CD4-positive, alpha-beta T cell treated with Interleukin-4 for 4 hours (primary cell): ENCODE data around the gene PRKCZ.
A peak's percentile ranks its signal among the peaks of the same experiment; 100 is the strongest.

Experiments
- DNase-seq: peaks from one replicate; pipeline ENCODE4 v3.0.0-alpha.2; 2020

The PRKCZ gene

DNA sequence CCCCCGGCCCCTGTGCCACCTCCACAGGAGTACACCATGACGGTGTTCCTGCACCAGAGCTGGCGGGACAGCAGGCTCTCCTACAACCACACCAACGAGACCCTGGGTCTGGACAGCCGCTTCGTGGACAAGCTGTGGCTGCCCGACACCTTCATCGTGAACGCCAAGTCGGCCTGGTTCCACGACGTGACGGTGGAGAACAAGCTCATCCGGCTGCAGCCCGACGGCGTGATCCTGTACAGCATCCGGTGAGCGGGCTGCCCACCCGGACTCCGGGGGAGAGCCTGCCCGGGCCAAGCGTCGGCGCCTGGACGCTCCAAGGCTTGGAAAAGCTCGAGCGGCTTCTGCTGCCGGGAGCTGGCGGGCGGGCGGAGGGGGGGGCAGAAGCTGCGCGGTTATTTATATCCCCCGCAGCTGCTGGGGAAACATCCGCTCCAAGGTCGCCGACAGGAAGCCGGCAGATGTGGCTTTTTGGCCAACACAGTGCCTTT is 24.7 kb upstream of the PRKCZ start:
- DNase-seq = no peak

DNA sequence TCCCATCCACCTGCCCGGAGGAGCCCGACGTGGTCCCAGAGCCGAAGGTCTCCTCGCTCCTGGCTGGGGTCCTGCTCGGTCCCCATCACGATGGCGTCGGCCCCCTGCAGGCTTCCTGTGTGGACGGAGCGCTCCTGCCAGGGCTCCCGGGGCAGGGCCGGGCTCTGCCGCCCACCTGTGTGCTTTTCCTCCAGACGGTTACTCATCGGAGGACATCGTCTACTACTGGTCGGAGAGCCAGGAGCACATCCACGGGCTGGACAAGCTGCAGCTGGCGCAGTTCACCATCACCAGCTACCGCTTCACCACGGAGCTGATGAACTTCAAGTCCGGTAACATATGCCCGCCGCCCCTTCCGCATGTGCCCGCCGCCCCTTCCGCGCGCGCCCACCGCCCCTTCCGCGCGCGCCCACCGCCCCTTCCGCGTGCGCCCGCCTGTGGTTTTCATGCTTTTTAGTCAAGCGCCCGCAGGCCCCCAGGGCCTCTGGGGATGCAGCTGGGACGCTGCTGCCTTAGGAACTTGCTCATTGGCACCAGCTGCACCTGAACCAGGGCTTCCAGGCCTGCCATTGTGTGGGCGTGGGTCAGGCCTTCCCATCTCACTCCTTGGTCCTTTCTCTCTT is 22.1 kb upstream of the PRKCZ start:
- DNase-seq = no peak

DNA sequence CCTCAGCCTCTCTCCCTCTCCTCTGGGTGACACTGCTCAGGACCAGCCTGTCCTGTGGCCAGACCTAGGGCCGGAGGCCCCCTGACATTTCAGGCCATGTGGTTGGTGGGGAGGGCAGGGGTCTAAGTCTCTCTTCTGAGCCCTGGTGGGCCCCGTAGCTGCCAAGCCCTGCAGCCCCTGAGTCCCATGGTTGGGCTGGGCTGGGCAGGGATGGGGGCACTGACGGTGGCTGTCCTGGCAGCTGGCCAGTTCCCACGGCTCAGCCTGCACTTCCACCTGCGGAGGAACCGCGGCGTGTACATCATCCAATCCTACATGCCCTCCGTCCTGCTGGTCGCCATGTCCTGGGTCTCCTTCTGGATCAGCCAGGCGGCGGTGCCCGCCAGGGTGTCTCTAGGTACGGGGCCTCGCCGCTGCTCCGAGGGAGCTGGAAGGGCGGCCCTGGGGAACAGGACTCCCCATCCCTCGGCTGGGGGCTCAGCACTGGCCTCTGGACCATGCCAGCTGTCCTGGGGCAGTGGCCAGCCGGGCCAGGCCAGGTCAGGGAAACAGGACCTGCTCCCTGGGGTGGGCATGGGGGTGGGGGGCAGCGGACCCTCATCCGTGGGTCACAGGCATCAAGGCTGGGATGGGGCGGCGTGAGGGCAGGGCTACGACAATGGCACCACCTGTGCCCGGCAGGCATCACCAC is 21.2 kb upstream of the PRKCZ start:
- no peak for DNase-seq

DNA sequence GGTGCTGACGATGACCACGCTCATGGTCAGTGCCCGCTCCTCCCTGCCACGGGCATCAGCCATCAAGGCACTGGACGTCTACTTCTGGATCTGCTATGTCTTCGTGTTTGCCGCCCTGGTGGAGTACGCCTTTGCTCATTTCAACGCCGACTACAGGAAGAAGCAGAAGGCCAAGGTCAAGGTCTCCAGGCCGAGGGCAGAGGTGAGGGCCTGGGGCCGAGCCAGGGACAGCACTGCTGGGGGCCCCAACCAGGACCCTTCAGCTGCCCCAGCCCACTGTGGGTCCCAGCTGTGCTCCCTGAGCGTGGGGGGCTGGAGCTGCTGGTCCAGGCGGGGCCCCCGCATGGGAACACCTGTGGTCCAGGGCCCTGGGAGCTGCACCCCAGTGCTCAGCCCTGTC is 20.6 kb upstream of the PRKCZ start:
- no peak for DNase-seq

DNA sequence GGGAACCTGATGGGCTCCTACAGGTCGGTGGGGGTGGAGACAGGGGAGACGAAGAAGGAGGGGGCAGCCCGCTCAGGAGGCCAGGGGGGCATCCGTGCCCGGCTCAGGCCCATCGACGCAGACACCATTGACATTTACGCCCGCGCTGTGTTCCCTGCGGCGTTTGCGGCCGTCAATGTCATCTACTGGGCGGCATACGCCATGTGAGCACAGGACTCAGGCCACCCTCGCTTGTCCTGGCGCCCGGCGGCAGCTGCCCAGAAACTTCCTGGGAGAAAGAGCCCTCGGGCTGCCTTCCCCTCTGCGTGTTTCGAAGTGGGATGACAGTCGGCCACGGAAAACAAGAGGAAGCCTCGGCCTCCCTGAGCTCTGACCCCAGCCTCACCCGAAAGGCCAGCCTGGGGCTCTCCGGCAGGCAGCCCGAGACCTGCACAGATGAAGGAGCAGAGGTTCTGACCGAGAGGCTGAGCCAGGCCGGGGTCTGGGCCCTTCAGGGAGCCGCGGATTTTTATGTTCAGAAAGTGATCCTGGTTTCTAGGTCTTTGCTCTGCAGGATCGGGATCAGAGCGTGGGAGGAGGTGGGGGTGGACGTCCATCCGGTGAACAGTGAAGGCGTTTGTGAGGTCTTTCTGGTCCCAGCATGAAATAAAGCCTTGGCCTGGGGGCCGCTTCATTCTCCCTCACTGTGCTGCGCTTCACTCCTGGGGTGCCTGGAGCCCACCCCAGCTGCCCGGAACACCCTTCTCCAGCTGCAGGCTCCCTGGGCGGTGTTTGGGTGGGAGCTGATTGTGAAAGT is 19.9 kb upstream of the PRKCZ start:
- DNase-seq = no peak

DNA sequence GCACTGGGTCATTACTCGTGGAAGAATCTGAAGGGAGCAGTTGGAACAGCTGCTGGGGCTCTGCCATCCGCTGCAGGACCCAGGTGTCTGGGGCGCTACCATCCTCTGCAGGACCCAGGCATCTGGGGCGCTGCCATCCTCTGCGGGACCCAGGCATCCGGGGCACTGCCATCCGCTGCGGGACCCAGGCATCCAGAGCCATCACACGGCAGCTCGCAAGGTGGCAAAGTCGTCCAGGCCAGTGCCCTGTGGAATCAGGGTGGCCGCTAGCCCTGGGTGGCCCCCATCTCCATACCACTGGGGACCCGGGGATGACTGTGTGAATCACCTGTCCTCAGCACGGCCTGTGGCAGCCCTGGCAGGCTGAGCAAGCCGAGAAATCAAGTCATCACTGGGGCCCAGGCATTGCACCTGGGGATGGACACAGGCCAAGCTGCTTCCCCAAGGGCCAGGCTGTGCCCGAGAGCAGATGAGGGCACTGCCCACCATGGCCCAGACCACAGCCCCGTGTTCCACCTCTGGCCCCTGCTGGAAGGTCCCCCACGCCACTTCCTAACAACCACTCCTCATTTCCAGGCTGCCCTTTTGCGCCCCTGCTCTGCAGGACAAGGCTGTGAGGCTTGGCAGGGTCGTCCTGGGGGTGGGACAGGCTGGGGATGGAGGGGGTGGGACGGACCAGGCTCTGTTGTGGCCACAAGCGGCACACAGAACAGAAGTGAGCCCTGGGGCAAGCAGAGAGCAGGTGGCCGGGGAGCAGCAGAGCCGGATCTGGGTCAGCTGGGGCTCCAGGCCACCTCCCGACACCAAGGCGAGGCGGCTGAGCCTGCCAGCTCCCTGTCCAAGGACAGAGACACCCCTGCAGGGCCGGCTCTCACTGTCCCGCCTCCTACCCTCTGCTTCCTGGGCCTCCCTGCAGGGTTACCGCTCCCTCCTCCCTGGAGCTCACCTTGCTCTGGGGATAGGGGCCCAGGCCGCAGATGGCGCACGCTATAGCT is 18.4 kb upstream of the PRKCZ start:
- DNase-seq = no peak

DNA sequence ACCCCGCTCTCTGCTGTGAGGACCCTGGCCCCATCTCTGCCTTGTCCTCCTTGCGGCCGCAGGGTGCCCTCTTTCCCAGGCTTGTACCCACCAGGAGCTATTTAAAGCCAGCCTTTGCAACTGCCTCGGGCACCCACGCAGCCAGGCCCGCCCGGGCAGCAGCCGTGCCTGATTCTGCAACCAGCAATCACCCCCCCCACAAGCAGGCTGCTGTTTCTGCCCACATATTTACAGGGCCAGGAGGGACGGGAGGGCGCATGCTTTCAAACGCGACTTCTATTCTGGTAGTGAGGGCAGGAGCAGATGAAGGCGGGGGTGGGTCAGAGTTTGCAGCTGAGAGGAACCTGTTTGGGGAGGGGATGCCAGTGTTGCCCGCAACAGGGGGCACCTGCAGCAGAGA is 17.5 kb upstream of the PRKCZ start:
- DNase-seq = no peak

DNA sequence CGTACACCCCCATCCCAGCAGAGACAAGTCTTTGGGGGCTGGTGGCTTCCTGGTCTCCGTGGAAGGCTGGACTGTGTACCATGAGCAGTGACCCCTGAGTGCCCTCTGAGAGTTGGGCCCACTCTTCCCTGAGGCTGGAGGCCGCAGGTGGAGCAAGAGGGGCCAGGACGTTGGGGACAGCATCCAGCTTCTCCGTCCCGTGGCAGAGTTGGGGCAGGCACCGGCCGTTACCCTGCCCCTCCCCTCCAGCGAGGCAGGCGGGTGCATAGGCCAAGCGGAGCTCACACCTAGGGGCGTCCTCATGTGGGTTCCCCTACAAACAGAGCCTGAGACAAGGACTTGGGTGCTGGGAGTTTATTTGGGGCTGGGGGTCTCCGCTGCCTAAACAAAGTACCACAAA is 17.0 kb upstream of the PRKCZ start:
- no peak for DNase-seq

DNA sequence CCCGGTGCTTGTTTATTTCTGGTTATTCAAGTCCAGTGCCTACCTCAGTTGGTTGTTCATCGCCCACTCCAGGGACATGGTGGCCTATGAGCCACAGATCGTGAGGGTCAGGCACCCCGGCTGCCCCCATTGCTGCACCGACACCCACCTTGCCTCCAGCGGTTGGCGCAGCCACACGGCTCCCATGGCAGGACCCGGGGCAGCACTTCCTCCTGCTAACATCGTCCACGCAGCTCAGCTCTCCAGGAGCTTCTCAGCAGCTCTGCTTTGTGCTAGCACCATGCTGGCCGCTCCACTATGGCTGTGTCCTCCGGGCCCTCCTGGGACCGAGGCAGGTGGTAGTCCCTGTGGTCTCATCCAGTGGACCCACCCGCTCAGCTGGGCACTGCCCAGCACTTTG is 13.9 kb upstream of the PRKCZ start:
- DNase-seq = no peak

DNA sequence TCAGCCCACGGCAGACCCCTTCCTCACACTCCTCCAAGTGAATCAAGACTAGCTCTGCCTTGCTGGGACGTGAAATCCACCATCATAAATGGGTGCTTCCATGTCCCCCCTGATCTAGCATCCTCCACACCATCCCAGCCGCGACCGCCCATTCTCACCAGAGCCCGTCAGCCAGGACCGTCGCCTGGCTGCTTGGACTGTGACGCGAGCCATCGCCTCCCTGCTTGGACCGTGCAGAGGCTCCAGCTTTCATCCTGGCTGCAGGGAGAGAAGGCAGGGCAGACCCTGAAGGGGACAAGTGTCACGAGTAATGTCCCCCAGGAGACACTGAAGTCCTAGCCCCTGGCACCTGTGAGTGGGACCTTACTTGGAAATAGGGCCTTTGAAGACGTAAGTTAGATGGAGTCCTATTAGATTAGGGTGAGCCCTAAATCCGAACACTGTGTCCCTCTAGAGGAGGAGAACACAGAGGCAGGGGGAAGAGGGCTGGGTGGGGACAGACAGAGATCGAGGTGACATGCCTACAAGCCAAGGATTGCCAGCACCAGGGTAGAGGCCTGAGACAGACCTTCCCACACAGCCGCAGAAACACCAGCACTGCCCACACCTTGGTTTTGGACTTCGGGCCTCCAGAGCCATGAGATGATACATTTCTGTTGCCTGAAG is 12.8 kb upstream of the PRKCZ start:
- DNase-seq = no peak

DNA sequence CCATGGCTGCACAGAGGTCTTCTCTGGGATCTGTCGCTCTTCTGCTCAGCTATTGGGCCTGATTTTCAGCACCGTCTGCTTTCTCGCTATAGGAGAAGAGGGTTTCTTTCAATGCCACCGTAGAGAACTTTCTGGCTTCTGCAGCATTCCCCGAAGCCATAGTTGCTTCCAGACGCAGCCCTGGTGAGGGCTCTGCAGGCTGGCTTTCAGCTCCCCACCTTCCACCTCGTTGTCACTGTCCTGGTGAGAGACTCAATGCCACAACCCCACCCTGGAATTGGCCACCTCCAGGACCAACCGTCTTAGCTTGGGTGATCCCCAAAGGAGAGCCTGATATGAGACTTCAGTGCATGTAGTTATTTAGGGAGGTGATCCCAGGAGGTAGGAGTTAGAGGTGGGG is 12.0 kb upstream of the PRKCZ start:
- DNase-seq = no peak

DNA sequence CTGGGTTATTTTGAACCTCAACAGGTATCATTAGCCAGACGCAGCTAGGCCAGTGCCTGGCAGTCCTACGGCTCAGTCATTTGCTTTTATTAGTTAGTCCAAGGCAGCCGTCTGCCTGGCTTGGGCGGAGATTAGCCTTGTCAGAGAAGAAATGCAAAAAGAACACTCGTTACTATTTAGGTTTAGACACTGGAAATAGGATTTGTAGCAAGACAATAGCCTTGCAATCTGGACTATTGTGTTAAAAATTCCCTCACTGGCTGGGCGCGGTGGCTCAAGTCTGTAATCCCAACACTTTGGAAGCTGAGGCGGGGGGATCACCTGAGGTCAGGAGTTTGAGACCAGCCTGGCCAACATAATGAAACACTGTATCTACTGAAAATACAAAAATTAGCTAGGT is 11.0 kb upstream of the PRKCZ start:
- DNase-seq = no peak

DNA sequence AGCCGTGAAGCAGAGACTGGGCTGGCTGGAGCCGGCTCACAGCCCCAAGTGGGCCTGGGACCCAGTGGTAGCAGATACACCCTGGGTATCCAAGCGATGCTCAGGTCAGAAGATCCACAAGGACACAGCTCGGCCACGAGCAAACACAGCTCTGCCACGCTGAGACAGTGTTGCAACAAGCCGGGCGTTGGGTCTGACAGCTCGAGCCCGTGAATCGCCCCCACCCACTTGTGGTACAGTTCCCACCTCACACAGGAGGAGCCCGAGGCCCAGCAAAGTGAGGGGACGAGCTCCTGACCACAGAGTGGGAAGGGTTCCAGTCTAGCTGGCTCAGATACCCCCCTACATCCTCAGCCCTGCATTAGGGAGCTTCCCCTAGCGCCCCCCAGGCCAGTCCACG is 8.9 kb upstream of the PRKCZ start:
- no peak for DNase-seq

DNA sequence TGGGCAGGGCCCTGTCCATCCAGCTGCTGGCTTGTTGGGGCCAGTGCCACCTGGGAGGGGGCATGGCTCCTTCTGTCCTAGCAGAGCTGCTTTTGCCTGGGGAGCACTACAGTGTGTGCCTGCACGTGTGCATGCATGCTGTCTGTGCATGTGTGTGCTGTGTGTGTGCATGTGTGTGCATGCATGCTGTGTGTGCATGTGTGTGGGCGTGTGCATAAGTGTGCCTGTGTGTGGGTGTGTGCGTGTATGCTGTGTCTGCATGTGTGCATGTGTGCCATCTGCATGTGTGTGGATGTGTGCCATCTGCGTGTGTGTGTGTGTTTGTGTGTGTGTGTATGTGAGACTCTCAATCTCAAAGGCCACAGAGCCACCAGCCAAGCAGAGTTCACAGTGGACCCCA is 8.3 kb upstream of the PRKCZ start:
- DNase-seq = no peak

DNA sequence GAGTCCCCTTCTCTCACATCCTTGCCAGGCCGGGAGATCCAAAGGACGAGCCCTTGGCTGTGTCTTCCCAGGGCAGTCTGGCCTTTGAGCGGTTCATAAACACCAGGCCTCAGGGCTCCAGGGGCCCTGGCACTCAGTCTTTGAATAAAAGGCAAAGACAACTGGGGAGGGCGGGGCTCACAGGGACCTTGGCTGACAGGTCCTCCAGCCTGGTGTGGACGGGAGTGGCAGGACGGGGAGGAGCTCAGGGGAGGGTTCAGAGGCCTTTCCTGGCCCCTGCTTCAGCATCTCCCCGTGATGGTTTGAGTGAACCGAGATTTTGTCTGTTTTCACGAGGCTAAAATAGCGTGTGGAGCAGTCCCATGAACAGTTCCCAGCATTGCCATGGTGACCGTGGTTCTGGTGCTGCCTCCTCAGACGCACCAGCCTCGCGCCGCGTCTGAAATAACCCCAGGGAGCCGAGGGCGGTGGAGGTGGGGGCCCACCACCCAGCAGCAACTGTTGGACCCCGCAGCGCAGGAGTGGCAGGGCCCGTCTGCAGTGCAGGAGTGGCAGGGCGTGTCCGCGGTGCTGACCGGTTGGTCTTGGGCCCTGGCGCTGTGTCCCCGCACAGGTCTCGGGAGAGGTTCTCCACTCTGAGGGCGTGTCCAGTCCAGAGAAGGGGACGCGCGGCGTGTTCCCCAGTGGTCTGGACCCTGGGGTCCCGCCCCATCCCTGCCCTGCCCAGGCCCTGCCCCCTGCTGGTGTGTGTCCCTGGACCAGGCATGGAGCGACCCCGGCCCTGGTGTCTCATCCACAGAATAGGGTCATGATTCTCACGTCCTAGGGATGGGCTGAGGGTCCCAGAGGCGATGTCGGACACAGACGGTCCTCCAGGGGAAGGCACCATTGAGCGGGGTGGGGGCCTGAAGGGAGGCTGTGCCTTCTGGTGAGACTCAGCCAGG is 7.1 kb upstream of the PRKCZ start:
- no peak for DNase-seq

DNA sequence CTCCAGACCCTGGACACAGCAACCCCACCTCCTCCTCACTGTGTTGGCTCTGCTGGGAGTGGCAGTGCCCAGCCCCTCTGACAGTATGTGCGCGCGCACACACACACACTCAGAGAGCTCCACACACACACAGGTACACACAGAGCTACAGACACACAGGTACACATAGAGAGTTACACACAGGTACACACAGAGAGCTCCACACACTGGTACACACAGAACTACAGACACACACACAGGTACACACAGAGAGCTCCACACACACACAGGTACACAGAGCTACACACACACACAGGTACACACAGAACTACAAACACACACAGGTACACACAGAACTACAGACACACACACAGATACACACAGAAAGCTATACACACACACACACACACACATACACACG is 6.3 kb upstream of the PRKCZ start:
- no peak for DNase-seq

DNA sequence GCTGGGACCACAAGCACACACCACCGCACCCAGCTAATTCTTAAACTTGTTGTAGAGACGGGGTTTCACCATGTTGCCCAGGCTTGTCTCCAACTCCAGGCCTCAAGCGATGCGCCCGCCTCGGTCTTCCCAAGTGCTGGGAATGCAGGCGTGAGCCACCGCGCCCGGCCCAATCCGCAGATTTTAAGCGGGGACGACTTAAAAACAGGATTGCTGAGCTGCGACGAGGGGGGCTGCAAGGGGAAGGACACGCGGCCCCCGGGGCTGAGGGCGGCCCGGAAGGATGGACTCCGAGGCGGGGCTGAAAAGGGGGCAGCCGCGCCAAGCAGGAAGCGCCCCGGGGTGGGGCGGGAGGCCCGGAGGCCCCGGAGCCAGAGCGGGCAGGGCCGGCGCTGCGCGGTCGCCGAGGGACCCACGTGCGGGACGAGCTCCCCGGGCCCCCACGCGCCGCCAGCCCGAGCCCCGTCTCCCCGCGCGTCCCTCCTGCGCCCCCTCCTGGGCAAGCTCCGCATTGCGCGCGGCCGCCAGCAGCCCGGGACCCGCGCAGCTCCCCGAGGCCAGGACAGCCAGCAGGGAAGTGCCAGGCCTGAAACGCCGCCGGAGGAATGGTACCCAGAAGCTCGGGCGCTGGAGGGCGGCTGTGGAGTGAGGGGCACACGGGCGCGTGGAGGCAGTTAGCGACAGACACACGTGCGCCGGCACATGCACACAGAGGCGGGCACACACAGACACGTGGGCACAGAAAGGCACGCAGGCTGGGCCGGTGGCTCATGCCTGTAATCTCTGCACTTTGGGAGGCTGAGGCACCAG is 5.5 kb upstream of the PRKCZ start:
- peak; percentile 57 for DNase-seq

DNA sequence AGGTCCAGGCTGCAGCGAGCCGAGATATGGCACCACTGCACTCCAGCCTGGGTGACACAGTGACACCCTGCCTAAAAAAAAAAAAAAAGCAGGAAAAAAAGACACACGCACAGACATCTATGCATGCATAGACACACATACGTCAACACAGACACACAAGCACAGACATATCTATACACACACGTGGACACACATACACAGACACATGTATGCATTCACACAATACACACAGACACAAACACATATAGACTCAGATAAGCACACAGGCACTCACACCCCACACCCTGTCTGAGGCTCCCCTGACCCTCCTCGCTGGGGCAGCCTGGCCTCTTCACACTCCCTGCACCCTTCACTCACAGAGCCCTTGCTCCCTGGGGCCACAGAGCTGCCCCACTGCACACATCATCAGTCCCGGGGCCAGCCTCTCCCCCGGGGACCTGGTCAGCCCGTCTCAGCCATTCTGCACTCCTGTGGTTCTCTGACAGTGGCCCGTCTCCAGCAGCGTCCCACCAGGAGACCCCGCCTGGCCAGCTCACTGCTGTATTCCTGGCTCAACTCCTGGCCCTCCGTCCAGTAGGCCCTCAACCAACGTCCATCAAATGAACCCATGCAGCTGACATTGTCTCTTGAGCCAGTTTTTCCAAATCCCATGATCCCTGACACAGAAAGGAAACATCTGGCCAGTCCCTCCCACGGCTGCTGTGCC is 4.6 kb upstream of the PRKCZ start:
- no peak for DNase-seq

DNA sequence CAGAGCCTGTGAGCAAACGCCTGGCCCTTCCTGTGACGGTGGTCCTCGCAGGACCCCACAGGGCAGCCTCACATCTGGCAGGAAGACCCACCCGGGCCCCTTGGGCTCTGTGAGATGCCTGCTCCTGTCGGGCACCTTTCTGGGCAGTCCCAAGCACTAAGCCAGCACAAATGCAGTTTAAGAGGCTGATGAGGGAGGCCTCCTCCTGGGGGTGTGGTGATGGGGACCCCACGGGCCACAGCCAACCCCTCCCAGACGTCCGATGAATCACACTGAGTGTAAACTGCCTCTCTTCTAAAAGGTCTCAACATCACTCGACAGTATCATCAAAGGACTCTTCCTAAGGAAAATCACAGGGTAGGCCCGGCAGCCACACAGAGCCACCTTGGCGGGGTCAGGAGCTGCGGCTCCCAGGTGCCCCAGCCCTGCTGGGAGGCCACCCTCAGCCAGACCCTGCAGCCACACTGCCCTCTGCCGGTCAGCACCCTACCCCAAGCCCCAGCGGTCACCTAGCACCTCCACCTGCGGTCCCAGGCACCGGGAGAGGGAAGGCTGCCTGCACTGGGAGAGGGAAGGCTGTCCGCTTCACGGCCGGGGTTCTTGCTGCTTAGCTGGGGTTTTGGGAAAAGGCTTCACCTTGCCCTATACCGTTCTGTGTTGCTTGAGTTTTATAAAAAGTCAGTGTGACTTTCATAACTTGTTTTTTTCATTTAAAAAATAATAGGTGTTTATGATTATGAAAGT is 3.9 kb upstream of the PRKCZ start:
- DNase-seq = peak; percentile 31
